PC-9 (cell line): ENCODE data around the gene ANKRD44.

Source experiments
- EZH2 ChIP-seq: fragments of 200-600 bp; sonication (generic); IDR thresholded peaks from 2 replicates; pipeline ENCODE4 v1.8.0; 2017; ENCODE audit warnings: antibody characterized with exemption, low read depth
- TF ChIP-seq, protein P1 (sequence below): fragments of 200-600 bp; sonication (generic); conservative IDR thresholded peaks from 2 replicates; pipeline ENCODE4 v1.6.1; 2017; ENCODE audit warnings: mixed run types, antibody characterized with exemption, mild to moderate bottlenecking, moderate library complexity

DNA sequence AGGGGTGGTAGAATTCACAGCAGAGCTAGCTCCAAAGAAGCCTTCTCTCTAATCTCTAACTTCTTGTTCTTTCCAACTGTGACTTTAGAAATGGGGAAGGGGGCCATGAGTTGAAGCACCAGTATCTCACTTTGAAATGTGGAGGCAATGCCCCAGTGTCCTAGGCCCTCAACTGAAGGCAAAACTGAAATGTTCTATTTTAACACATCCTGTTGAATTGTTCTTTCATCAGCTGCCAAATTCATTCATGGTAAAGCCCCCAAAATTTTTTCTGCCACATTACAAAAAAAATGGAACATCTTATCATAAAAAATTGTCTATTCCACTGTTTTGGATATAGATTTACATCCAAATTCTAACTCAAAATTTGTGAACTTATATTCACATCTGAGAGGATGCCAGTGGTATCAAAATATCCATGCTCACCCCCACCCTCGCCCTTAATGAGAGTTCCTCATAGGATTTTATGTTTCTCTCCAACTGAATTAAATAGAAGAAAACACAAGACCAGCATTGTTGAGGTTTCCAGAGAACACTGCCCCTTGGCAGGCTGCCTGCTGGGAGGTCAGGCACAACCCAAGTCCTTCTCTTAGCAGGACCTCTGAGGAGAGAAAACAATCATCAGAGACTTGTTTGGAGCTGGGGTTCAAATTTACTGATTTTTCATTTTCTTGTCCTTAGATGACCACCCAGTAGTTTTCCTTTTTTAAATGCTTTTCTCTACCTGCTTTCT, 236.7 kb downstream of the ANKRD44 start:
- TF ChIP-seq, protein P1, sequence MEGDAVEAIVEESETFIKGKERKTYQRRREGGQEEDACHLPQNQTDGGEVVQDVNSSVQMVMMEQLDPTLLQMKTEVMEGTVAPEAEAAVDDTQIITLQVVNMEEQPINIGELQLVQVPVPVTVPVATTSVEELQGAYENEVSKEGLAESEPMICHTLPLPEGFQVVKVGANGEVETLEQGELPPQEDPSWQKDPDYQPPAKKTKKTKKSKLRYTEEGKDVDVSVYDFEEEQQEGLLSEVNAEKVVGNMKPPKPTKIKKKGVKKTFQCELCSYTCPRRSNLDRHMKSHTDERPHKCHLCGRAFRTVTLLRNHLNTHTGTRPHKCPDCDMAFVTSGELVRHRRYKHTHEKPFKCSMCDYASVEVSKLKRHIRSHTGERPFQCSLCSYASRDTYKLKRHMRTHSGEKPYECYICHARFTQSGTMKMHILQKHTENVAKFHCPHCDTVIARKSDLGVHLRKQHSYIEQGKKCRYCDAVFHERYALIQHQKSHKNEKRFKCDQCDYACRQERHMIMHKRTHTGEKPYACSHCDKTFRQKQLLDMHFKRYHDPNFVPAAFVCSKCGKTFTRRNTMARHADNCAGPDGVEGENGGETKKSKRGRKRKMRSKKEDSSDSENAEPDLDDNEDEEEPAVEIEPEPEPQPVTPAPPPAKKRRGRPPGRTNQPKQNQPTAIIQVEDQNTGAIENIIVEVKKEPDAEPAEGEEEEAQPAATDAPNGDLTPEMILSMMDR = no peak
- TF ChIP-seq EZH2 = no peak
